ENCODE measurements around the gene LMBR1. TPM values are rescaled to one million over a fixed set of nuclear protein-coding genes. Genes with fewer than 3 reads are reported as not detected.
A peak's percentile ranks its signal among the peaks of the same experiment; 100 is the strongest.

LMBR1 gene
- total and polyA plus RNA-seq, 3 donors from 2014 or later = 73.3 to 219 (median 218) TPM

- peak in 2 of 3 experiments; percentile 18 to 40 for TF ChIP-seq CTCF (IDR thresholded peaks at IDR 0.05)
- TF ChIP-seq POLR2A (IDR thresholded peaks at IDR 0.05) = no peak
- DNase-seq = no peak
- no peaks in the 10 kb centered on the region for H3K9me3 ChIP-seq
- WGBS, 2 donors = 85 to 88% methylated on average over 6 of the region's 6 CpGs
- no peaks in the 10 kb centered on the region for H3K36me3 ChIP-seq (ENCODE audit: low read depth, missing control alignments)
- no peaks in the 10 kb centered on the region for H3K4me1 ChIP-seq
- intact Hi-C loops (cut with DNase I; ENCODE audit: low total_unique reads) = no loop called here
- no peak overlapping the region for H3K4me3 ChIP-seq
- no peaks in the 10 kb centered on the region for H3K27me3 ChIP-seq
- no peak overlapping the region for H3K27ac ChIP-seq
These were observed 65.3 kb downstream of the LMBR1 start for GRCh38 chr7:156827587-156828203.

- 93 to 94% methylated on average over 4 of the region's 4 CpGs for WGBS, 2 donors
- no peak for DNase-seq
- intact Hi-C loops (cut with DNase I; ENCODE audit: low total_unique reads) = no loop called here
These were observed 69.5 kb downstream of the LMBR1 start for GRCh38 chr7:156823435-156823834.

GRCh38 chr7:156820445-156821063 is 72.4 kb downstream of the LMBR1 start:
- Histone ChIP-seq H3K4me3 (no peak overlapping the region), H3K4me1 (no peaks in the 10 kb centered on the region), H3K36me3 (ENCODE audit: low read depth, missing control alignments) (no peaks in the 10 kb centered on the region), H3K27ac (no peak overlapping the region), H3K9me3 (no peaks in the 10 kb centered on the region), H3K27me3 (no peaks in the 10 kb centered on the region)
- no peak for DNase-seq
- intact Hi-C loops (cut with DNase I; ENCODE audit: low total_unique reads) = no loop called here
- no peak for TF ChIP-seq CTCF (IDR thresholded peaks at IDR 0.05)
- TF ChIP-seq POLR2A (IDR thresholded peaks at IDR 0.05) = no peak
- 90 to 94% methylated on average over 5 to 8 of the region's 8 CpGs for whole genome bisulfite sequencing, 2 donors

More at GRCh38 chr7:156823435-156823834, 69.5 kb downstream of the LMBR1 start:
- Histone ChIP-seq H3K9me3 (no peaks in the 10 kb centered on the region), H3K36me3 (ENCODE audit: low read depth, missing control alignments) (no peaks in the 10 kb centered on the region), H3K27ac (no peak overlapping the region), H3K27me3 (no peaks in the 10 kb centered on the region), H3K4me3 (no peak overlapping the region), H3K4me1 (no peaks in the 10 kb centered on the region)
- TF ChIP-seq CTCF (IDR thresholded peaks at IDR 0.05) = no peak
- TF ChIP-seq POLR2A (IDR thresholded peaks at IDR 0.05) = no peak

- Histone ChIP-seq H3K27me3 (no peaks in the 10 kb centered on the region), H3K27ac (no peak overlapping the region)
These were observed 73.2 kb downstream of the LMBR1 start for GRCh38 chr7:156819733-156820295.

More at GRCh38 chr7:156819733-156820295, 73.2 kb downstream of the LMBR1 start:
- TF ChIP-seq POLR2A (IDR thresholded peaks at IDR 0.05) (no peak), CTCF (IDR thresholded peaks at IDR 0.05) (no peak)
- H3K36me3 ChIP-seq (ENCODE audit: low read depth, missing control alignments) = no peaks in the 10 kb centered on the region
- 86 to 95% methylated on average over 5 of the region's 5 CpGs for WGBS, 2 donors
- DNase-seq = no peak
- H3K4me3 ChIP-seq = no peak overlapping the region
- intact Hi-C loops (cut with DNase I; ENCODE audit: low total_unique reads) = no loop called here
- no peaks in the 10 kb centered on the region for H3K9me3 ChIP-seq
- no peaks in the 10 kb centered on the region for H3K4me1 ChIP-seq

All from testis (tissue), 3 donors.